ENCODE data around the gene CLMN.

The CLMN gene

GRCh38 chr14:95256002-95256775 is 63.5 kb downstream of the CLMN start:
- Mint-ChIP-seq H3K4me3 (no peak overlapping the region), H3K36me3 (peaks cover 0 to 3% of the 10 kb centered on the region in 2 donors), H3K4me1 (peaks cover 6 to 7% of the 10 kb centered on the region in 2 donors), H3K9me3 (no peaks in the 10 kb centered on the region), H3K27me3 (no peaks in the 10 kb centered on the region), H3K27ac (no peak overlapping the region)
- DNase-seq (no peak), ATAC-seq (replicated peaks) (no peak)

- ATAC-seq (replicated peaks), result peak; percentile 39 to 66
- Mint-ChIP-seq H3K4me1 (peaks cover 8 to 10% of the 10 kb centered on the region in 2 donors), H3K4me3 (peak overlapping the region in 1 of 2 donors; percentile 2), H3K36me3 (peaks cover 0 to 3% of the 10 kb centered on the region in 2 donors), H3K27me3 (no peaks in the 10 kb centered on the region), H3K9me3 (no peaks in the 10 kb centered on the region), H3K27ac (no peak overlapping the region)
- no peak for DNase-seq
Measured at GRCh38 chr14:95255487-95255886, 64.2 kb downstream of the CLMN start.

- H3K27ac Mint-ChIP-seq, result no peak overlapping the region
- no peaks in the 10 kb centered on the region for H3K27me3 Mint-ChIP-seq
- peaks cover 6 to 15% of the 10 kb centered on the region in 2 donors for H3K4me1 Mint-ChIP-seq
- H3K4me3 Mint-ChIP-seq, result no peak overlapping the region
- DNase-seq, result no peak
- ATAC-seq (replicated peaks), result no peak
- no peaks in the 10 kb centered on the region for H3K9me3 Mint-ChIP-seq
- peaks cover 0 to 3% of the 10 kb centered on the region in 2 donors for H3K36me3 Mint-ChIP-seq
Measured at GRCh38 chr14:95255013-95255412, 64.7 kb downstream of the CLMN start.

DNA sequence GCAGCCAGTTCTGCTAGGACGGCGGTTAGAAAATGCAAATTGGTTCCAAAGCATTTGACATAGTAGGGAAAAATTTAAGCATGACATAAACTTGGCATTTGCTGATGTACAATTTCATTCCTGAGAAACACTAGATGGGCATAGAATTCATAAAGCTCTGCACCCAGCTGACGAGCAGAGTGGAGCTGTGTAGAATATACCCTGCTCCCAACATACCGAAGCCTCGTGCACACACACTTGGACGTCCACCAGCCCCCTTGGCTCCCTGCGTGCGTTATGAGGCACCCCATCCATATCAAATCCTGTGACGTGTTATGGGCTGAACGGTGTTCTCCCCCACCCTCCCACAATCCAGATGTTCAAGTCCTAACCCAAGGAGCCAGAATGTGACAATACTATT is 65.4 kb downstream of the CLMN start:
- H3K9me3 Mint-ChIP-seq, result no peaks in the 10 kb centered on the region
- H3K4me3 Mint-ChIP-seq, result no peak overlapping the region
- H3K36me3 Mint-ChIP-seq, result peaks cover 0 to 3% of the 10 kb centered on the region in 2 donors

GRCh38 chr14:95253039-95253630 is 66.6 kb downstream of the CLMN start:
- H3K4me1 Mint-ChIP-seq, result peaks cover 9 to 26% of the 10 kb centered on the region in 2 donors
- H3K9me3 Mint-ChIP-seq, result no peaks in the 10 kb centered on the region
- DNase-seq (no peak), ATAC-seq (replicated peaks) (no peak)
- no peaks in the 10 kb centered on the region for H3K27me3 Mint-ChIP-seq
- H3K4me3 Mint-ChIP-seq, result no peak overlapping the region
- H3K27ac Mint-ChIP-seq, result no peak overlapping the region
- H3K36me3 Mint-ChIP-seq, result peaks cover 0 to 3% of the 10 kb centered on the region in 2 donors

More for the DNA sequence above, 65.4 kb downstream of the CLMN start:
- no peak overlapping the region for H3K27ac Mint-ChIP-seq
- no peak for DNase-seq
- H3K4me1 Mint-ChIP-seq, result peaks cover 6 to 21% of the 10 kb centered on the region in 2 donors
- no peak for ATAC-seq (replicated peaks)
- no peaks in the 10 kb centered on the region for H3K27me3 Mint-ChIP-seq

- H3K4me3 Mint-ChIP-seq, result no peak overlapping the region
- H3K27me3 Mint-ChIP-seq, result no peaks in the 10 kb centered on the region
- H3K36me3 Mint-ChIP-seq, result peaks cover 0 to 3% of the 10 kb centered on the region in 2 donors
- H3K9me3 Mint-ChIP-seq, result no peaks in the 10 kb centered on the region
- H3K4me1 Mint-ChIP-seq, result peaks cover 13 to 26% of the 10 kb centered on the region in 2 donors
- DNase-seq (no peak), ATAC-seq (replicated peaks) (no peak)
- H3K27ac Mint-ChIP-seq, result no peak overlapping the region
Measured at GRCh38 chr14:95252219-95252618, 67.5 kb downstream of the CLMN start.

DNA sequence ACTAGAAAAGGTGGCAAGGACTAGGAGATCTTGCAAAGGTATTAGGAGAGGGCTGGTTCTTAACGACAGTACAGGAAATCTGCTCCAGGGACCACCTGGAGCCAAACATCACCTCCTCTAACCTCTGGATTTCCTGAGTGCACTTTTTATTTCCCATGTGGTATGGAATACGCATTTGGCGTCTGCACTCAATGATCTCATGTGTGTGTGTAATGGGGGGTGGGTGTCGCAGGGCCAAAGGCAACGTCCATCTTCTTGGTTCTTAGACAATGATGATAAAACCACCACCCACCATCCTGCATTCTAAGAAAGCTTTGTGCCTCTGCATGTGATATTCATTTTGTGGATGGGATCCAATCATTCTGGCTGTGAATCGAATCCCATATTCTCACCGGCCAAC is 68.8 kb downstream of the CLMN start:
- Mint-ChIP-seq H3K4me3 (no peak overlapping the region), H3K27ac (no peak overlapping the region), H3K27me3 (no peaks in the 10 kb centered on the region), H3K9me3 (no peaks in the 10 kb centered on the region), H3K36me3 (no peaks in the 10 kb centered on the region), H3K4me1 (peaks cover 17 to 36% of the 10 kb centered on the region in 2 donors)
- ATAC-seq (replicated peaks) (no peak), DNase-seq (no peak)

- Mint-ChIP-seq H3K36me3 (peaks cover 2% of the 10 kb centered on the region in 2 donors), H3K9me3 (peaks cover 0 to 2% of the 10 kb centered on the region in 2 donors), H3K4me1 (peaks cover 18 to 36% of the 10 kb centered on the region in 2 donors), H3K4me3 (no peak overlapping the region), H3K27ac (no peak overlapping the region), H3K27me3 (no peaks in the 10 kb centered on the region)
- ATAC-seq (replicated peaks) (no peak), DNase-seq (no peak)
Measured at GRCh38 chr14:95250140-95250769, 69.5 kb downstream of the CLMN start.

DNA sequence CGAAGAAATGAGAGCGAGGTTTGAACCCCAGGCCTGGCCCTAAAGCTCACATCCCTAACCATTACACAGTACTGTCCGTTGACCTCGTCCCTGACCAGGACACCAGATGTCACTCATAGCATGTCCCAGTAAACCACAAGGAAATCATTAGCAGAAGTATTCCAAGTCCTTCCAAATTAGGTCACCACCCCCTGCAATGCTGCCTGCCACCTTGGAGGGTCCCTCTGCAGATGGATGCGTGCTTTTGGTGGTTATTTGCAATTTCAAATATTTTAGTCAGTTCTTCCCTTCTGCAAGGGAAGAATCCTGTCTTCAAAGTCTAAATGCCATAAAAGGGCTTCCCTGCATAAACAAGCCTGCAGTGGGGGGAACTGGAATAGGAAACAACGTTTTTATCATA is 71.3 kb downstream of the CLMN start:
- no peak overlapping the region for H3K4me3 Mint-ChIP-seq
- no peak for DNase-seq
- H3K4me1 Mint-ChIP-seq, result peaks cover 20 to 46% of the 10 kb centered on the region in 2 donors
- H3K36me3 Mint-ChIP-seq, result peaks cover 2 to 3% of the 10 kb centered on the region in 2 donors
- H3K9me3 Mint-ChIP-seq, result peaks cover 0 to 2% of the 10 kb centered on the region in 2 donors
- ATAC-seq (replicated peaks), result no peak
- no peak overlapping the region for H3K27ac Mint-ChIP-seq
- no peaks in the 10 kb centered on the region for H3K27me3 Mint-ChIP-seq

DNA sequence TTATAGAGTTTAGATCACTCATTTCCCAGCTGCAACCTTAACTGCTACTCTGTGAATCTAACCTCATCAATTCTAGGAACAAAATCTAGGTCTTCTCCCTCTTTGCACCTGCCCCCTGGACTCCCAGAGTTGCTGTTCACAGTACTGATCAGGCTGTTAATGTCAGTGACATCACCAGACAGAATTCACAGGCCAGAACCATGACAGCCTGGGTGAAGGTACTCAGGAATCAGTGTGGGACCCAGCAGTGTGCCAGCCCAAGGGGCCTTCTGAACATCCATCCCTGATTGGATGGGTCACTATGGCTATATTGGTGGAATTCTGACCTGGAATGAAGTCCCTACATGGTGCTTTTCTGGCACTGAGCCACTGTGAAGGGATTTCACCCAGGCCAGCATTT is 72.8 kb downstream of the CLMN start:
- peak in 1 of 2 donors; percentile 34 for ATAC-seq (replicated peaks)
- H3K27ac Mint-ChIP-seq, result no peak overlapping the region
- DNase-seq, result no peak
- H3K9me3 Mint-ChIP-seq, result peaks cover 0 to 2% of the 10 kb centered on the region in 2 donors
- peaks cover 2 to 3% of the 10 kb centered on the region in 2 donors for H3K36me3 Mint-ChIP-seq
- no peak overlapping the region for H3K4me3 Mint-ChIP-seq
- H3K27me3 Mint-ChIP-seq, result no peaks in the 10 kb centered on the region
- peaks cover 20 to 46% of the 10 kb centered on the region in 2 donors for H3K4me1 Mint-ChIP-seq

GRCh38 chr14:95245334-95245733 is 74.4 kb downstream of the CLMN start:
- H3K27ac Mint-ChIP-seq, result no peak overlapping the region
- H3K27me3 Mint-ChIP-seq, result no peaks in the 10 kb centered on the region
- H3K36me3 Mint-ChIP-seq, result peaks cover 4 to 5% of the 10 kb centered on the region in 2 donors
- H3K4me3 Mint-ChIP-seq, result no peak overlapping the region
- peaks cover 25 to 51% of the 10 kb centered on the region in 2 donors for H3K4me1 Mint-ChIP-seq
- no peak for DNase-seq
- peaks cover 0 to 2% of the 10 kb centered on the region in 2 donors for H3K9me3 Mint-ChIP-seq
- ATAC-seq (replicated peaks), result no peak

DNA sequence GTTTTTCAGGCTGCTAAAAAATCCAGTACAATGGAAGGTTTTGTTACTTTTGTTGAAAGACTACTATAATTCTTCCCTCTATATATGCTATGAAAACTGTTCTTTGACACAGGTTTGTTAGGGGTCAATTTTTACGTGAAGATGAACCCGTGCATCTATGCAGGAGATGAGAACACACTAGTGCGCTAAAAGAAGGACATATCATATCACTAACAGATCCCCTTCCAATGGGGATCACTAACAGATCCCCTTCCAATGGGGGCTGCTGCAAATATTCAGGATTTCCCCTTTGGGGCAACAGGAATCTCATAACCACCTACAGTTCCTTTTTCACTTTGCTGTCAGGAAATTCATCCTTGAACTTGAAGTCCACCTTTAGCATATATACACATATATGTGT is 75.1 kb downstream of the CLMN start:
- H3K4me1 Mint-ChIP-seq, result peaks cover 29 to 49% of the 10 kb centered on the region in 2 donors
- DNase-seq, result no peak
- H3K36me3 Mint-ChIP-seq, result peaks cover 5 to 7% of the 10 kb centered on the region in 2 donors
- no peak overlapping the region for H3K4me3 Mint-ChIP-seq
- ATAC-seq (replicated peaks), result no peak
- H3K27ac Mint-ChIP-seq, result no peak overlapping the region
- H3K9me3 Mint-ChIP-seq, result peaks cover 0 to 2% of the 10 kb centered on the region in 2 donors
- H3K27me3 Mint-ChIP-seq, result no peaks in the 10 kb centered on the region

- no peak overlapping the region for H3K27ac Mint-ChIP-seq
- peaks cover 0 to 2% of the 10 kb centered on the region in 2 donors for H3K9me3 Mint-ChIP-seq
- H3K4me1 Mint-ChIP-seq, result peaks cover 26 to 41% of the 10 kb centered on the region in 2 donors
- DNase-seq (no peak), ATAC-seq (replicated peaks) (no peak)
- H3K27me3 Mint-ChIP-seq, result no peaks in the 10 kb centered on the region
- peaks cover 5 to 10% of the 10 kb centered on the region in 2 donors for H3K36me3 Mint-ChIP-seq
- no peak overlapping the region for H3K4me3 Mint-ChIP-seq
Measured at GRCh38 chr14:95242870-95243269, 76.8 kb downstream of the CLMN start.

GRCh38 chr14:95240859-95241813 is 78.6 kb downstream of the CLMN start:
- peaks cover 0 to 2% of the 10 kb centered on the region in 2 donors for H3K9me3 Mint-ChIP-seq
- H3K4me3 Mint-ChIP-seq, result no peak overlapping the region
- H3K4me1 Mint-ChIP-seq, result peaks cover 20 to 33% of the 10 kb centered on the region in 2 donors
- H3K36me3 Mint-ChIP-seq, result peaks cover 5 to 10% of the 10 kb centered on the region in 2 donors
- no peak overlapping the region for H3K27ac Mint-ChIP-seq
- DNase-seq (no peak), ATAC-seq (replicated peaks) (no peak)
- H3K27me3 Mint-ChIP-seq, result no peaks in the 10 kb centered on the region
